ENCODE data around the gene IRF2. TPM values are rescaled to one million over a fixed set of nuclear protein-coding genes. Genes with fewer than 3 reads are reported as not detected.

Gene IRF2
- total and polyA plus RNA-seq, 4 donors, result 16.4 to 65.8 (median 43.1) TPM

GRCh38 chr4:184355111-184355604 lies 119.2 kb downstream of the IRF2 start:
- 18 to 25% methylated on average over 2 of the region's 2 CpGs for WGBS, 2 donors

GRCh38 chr4:184352891-184353290 lies 121.5 kb downstream of the IRF2 start:
- H3K27me3 ChIP-seq (ENCODE audit: control insufficient read depth in 3 of 3, insufficient read depth in 3 of 3, low read length in 2 of 3), result no peaks in the 10 kb centered on the region
- DNase-seq (no peak), ATAC-seq (ENCODE audit: insufficient read depth, low FRiP score) (no peak)
- peaks cover 0 to 2% (median 0%) of the 10 kb centered on the region in 4 donors for H3K9me3 ChIP-seq (ENCODE audit: control insufficient read depth in 4 of 4, insufficient read depth in 3 of 4, low read length in 3 of 4)
- H3K27ac ChIP-seq (ENCODE audit: low read depth in 1 of 2, low read length in 1 of 2), result no peak overlapping the region
- H3K9ac ChIP-seq (ENCODE audit: insufficient read depth in 1 of 2, low read length in 2 of 2), result no peak overlapping the region
- WGBS, 2 donors, result 96% methylated on average over 5 of the region's 5 CpGs
- H3K4me3 ChIP-seq, result no peak overlapping the region
- no peaks in the 10 kb centered on the region for H3K36me3 ChIP-seq (ENCODE audit: control insufficient read depth in 4 of 4, insufficient read depth in 4 of 4, low read length in 4 of 4)
- no peak for TF ChIP-seq CTCF (IDR thresholded peaks at IDR 0.05; ENCODE audit: control extremely low read depth, extremely low read depth)
- H3K4me1 ChIP-seq (ENCODE audit: control insufficient read depth in 5 of 5, insufficient read depth in 5 of 5, low read length in 5 of 5), result peaks cover 4 to 32% (median 15%) of the 10 kb centered on the region in 5 donors

More at GRCh38 chr4:184355111-184355604, 119.2 kb downstream of the IRF2 start:
- Histone ChIP-seq H3K4me3 (no peak overlapping the region), H3K27ac (ENCODE audit: low read depth in 1 of 2, low read length in 1 of 2) (peak overlapping the region; percentile 12 to 70), H3K9ac (ENCODE audit: insufficient read depth in 1 of 2, low read length in 2 of 2) (no peak overlapping the region), H3K36me3 (ENCODE audit: control insufficient read depth in 4 of 4, insufficient read depth in 4 of 4, low read length in 4 of 4) (no peaks in the 10 kb centered on the region), H3K27me3 (ENCODE audit: control insufficient read depth in 3 of 3, insufficient read depth in 3 of 3, low read length in 2 of 3) (no peaks in the 10 kb centered on the region), H3K4me1 (ENCODE audit: control insufficient read depth in 5 of 5, insufficient read depth in 5 of 5, low read length in 5 of 5) (peaks cover 3 to 30% (median 9%) of the 10 kb centered on the region in 5 donors), H3K9me3 (ENCODE audit: control insufficient read depth in 4 of 4, insufficient read depth in 3 of 4, low read length in 3 of 4) (peaks cover 0 to 2% (median 0%) of the 10 kb centered on the region in 4 donors)
- ATAC-seq (ENCODE audit: insufficient read depth, low FRiP score) (peak; percentile 80), DNase-seq (peak; percentile 84 to 98 (median 96))
- TF ChIP-seq CTCF (IDR thresholded peaks at IDR 0.05; ENCODE audit: control extremely low read depth, extremely low read depth), result no peak

- H3K4me1 ChIP-seq (ENCODE audit: control insufficient read depth in 5 of 5, insufficient read depth in 5 of 5, low read length in 5 of 5), result peaks cover 13 to 42% (median 26%) of the 10 kb centered on the region in 5 donors
- DNase-seq (no peak), ATAC-seq (ENCODE audit: insufficient read depth, low FRiP score) (no peak)
- H3K36me3 ChIP-seq (ENCODE audit: control insufficient read depth in 4 of 4, insufficient read depth in 4 of 4, low read length in 4 of 4), result no peaks in the 10 kb centered on the region
- 96% methylated on average over 19 of the region's 19 CpGs for WGBS, 2 donors
- no peak overlapping the region for H3K4me3 ChIP-seq
- no peaks in the 10 kb centered on the region for H3K27me3 ChIP-seq (ENCODE audit: control insufficient read depth in 3 of 3, insufficient read depth in 3 of 3, low read length in 2 of 3)
- H3K27ac ChIP-seq (ENCODE audit: low read depth in 1 of 2, low read length in 1 of 2), result no peak overlapping the region
- no peaks in the 10 kb centered on the region for H3K9me3 ChIP-seq (ENCODE audit: control insufficient read depth in 4 of 4, insufficient read depth in 3 of 4, low read length in 3 of 4)
- TF ChIP-seq CTCF (IDR thresholded peaks at IDR 0.05; ENCODE audit: control extremely low read depth, extremely low read depth), result no peak
- H3K9ac ChIP-seq (ENCODE audit: insufficient read depth in 1 of 2, low read length in 2 of 2), result no peak overlapping the region
Observed at GRCh38 chr4:184351560-184352451, 122.5 kb downstream of the IRF2 start.
